HepG2 (cell line): ENCODE results near the gene DNAJC5. TPM values are rescaled to one million over a fixed set of nuclear protein-coding genes. Genes with fewer than 3 reads are reported as not detected.
A peak's percentile ranks its signal among the peaks of the same experiment; 100 is the strongest.

Experiments
- ARNT ChIP-seq: fragments of 450-650 bp; IDR thresholded peaks from 2 replicates; pipeline ENCODE4 v1.6.1; 2017
- ATF3 ChIP-seq: sonication (generic); formaldehyde crosslinking; IDR thresholded peaks from 2 replicates; pipeline ENCODE4 v1.4.0; 2020; ENCODE audit warnings: missing genetic modification reagents
- GTF2F1 ChIP-seq: fragments of 150-350 bp; IDR thresholded peaks from 2 replicates; pipeline ENCODE4 v1.6.1; 2014; ENCODE audit warnings: low read length
- HBP1 ChIP-seq: IDR thresholded peaks from 2 replicates; pipeline ENCODE4 v1.6.1; 2016; ENCODE audit warnings: low read depth, control low read depth
- HMG20A ChIP-seq: IDR thresholded peaks from 2 replicates; pipeline ENCODE4 v1.6.1; 2016; ENCODE audit warnings: borderline replicate concordance
- HNRNPH1 ChIP-seq: fragments of 200-400 bp; formaldehyde crosslinking; optimal IDR thresholded peaks from 2 replicates; pipeline ENCODE3; 2017; ENCODE audit warnings: mild to moderate bottlenecking, low read depth, low read length
- MED8 ChIP-seq: sonication (generic); formaldehyde crosslinking; IDR thresholded peaks from 2 replicates; pipeline ENCODE4 v1.8.1; 2023; ENCODE audit warnings: mild to moderate bottlenecking, missing genetic modification reagents; ENCODE audit not compliant: insufficient replicate concordance
- NCOA1 ChIP-seq: sonication (generic); formaldehyde crosslinking; IDR thresholded peaks from 2 replicates; pipeline ENCODE4 v1.9.0; 2021; ENCODE audit warnings: missing genetic modification reagents
- NFATC3 ChIP-seq: sonication (generic); formaldehyde crosslinking; IDR thresholded peaks from 2 replicates; pipeline ENCODE4 v1.5.1; 2020; ENCODE audit warnings: mild to moderate bottlenecking, missing genetic modification reagents
- SIN3A ChIP-seq: IDR thresholded peaks from 2 replicates; pipeline ENCODE4 v1.6.1; 2011; ENCODE audit warnings: low read depth, mild to moderate bottlenecking, control low read depth, low read length, borderline replicate concordance
- SOX13 ChIP-seq, 3 experiments: fragments of 450-650 bp in 1 of 3; sonication (generic) in 1 of 3; formaldehyde crosslinking in 1 of 3; IDR thresholded peaks in 2 of 3; conservative IDR thresholded peaks in 1 of 3; 2 replicates each; pipeline versions ENCODE4 v1.5.0 to v1.6.1; 2016 to 2020; ENCODE audit warnings: antibody characterized with exemption in 1 of 3, mild to moderate bottlenecking in 1 of 3, missing compliant biosample characterization in 1 of 3, missing genetic modification reagents in 1 of 3, moderate library complexity in 1 of 3
- THRA ChIP-seq: sonication (generic); formaldehyde crosslinking; IDR thresholded peaks from 2 replicates; pipeline ENCODE4 v1.4.0; 2020; ENCODE audit warnings: missing genetic modification reagents, borderline replicate concordance
- WIZ ChIP-seq: sonication (generic); formaldehyde crosslinking; IDR thresholded peaks from 2 replicates; pipeline ENCODE4 v1.5.1; 2020; ENCODE audit warnings: mild to moderate bottlenecking, missing genetic modification reagents
- ZNF121 ChIP-seq: sonication (generic); formaldehyde crosslinking; IDR thresholded peaks from 2 replicates; pipeline ENCODE4 v1.5.0; 2020; ENCODE audit warnings: mild to moderate bottlenecking, missing genetic modification reagents
- ZNF20 ChIP-seq: sonication (generic); formaldehyde crosslinking; IDR thresholded peaks from 2 replicates; pipeline ENCODE4 v1.4.0; 2020; ENCODE audit warnings: mild to moderate bottlenecking, moderate library complexity, missing genetic modification reagents
- ZNF383 ChIP-seq: sonication (generic); formaldehyde crosslinking; IDR thresholded peaks from 2 replicates; pipeline ENCODE4 v1.4.0; 2020; ENCODE audit warnings: missing genetic modification reagents, mild to moderate bottlenecking, borderline replicate concordance
- ZNF724P ChIP-seq: sonication (generic); formaldehyde crosslinking; IDR thresholded peaks from 2 replicates; pipeline ENCODE4 v1.8.0; 2022; ENCODE audit warnings: missing genetic modification reagents, borderline replicate concordance
- ZSCAN12 ChIP-seq: sonication (generic); formaldehyde crosslinking; IDR thresholded peaks from 2 replicates; pipeline ENCODE4 v1.9.0; 2021; ENCODE audit warnings: mild to moderate bottlenecking, missing genetic modification reagents
- polyA plus RNA-seq, 8 experiments: library from polyadenylated mRNA; depleted of rRNA in 3 of 8; stranded (reverse) in 7 of 8; unstranded in 1 of 8; fragments of >200 nt; fragmentation: Illumina TruSeq in 4 of 8; extraction: Trizol in 4 of 8; gene quantifications; 2 replicates each; pipeline versions ENCODE4 v1.2.1 to v1.2.3, GENCODE V29; 2011 to 2016; ENCODE audit warnings: low read depth in 4 of 8, missing spikeins in 1 of 8, mixed read lengths in 1 of 8; ENCODE audit not compliant: insufficient read depth in 1 of 8
- total RNA-seq, 5 experiments: library from RNA; depleted of rRNA; stranded (reverse); fragments of >200 nt; fragmentation: Illumina TruSeq; extraction: Trizol; gene quantifications; 2 replicates each; pipeline ENCODE4 v1.2.3, GENCODE V29; 2016; ENCODE audit warnings: low read depth in 1 of 5
- TF ChIP-seq, protein P1 (sequence below): sonication (generic); formaldehyde crosslinking; IDR thresholded peaks from 2 replicates; pipeline ENCODE4 v1.8.0; 2022; ENCODE audit warnings: missing genetic modification reagents, mild to moderate bottlenecking, inconsistent platforms, borderline replicate concordance
- TF ChIP-seq, protein P2 (sequence below): sonication (generic); formaldehyde crosslinking; IDR thresholded peaks from 2 replicates; pipeline ENCODE4 v1.4.0; 2020; ENCODE audit warnings: missing genetic modification reagents

DNAJC5 gene
- total and polyA plus RNA-seq, 2 of the 13 experiments (the other 11 are each of a cell fraction or from before 2014, with no cell fraction given) = 42.8 to 64.5 TPM

- TF ChIP-seq, protein P1, sequence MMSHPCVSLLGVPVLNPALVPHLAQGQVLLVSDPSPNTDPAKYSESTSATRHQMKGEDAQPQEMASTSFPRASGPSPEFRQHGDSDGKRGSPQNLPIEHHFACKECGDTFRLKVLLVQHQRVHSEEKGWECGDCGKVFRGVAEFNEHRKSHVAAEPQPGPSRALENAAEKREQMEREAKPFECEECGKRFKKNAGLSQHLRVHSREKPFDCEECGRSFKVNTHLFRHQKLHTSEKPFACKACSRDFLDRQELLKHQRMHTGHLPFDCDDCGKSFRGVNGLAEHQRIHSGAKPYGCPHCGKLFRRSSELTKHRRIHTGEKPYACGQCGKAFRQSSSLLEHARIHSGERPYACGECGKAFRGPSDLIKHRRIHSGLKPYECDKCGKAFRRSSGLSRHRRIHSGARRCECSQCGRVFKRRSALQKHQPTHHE (CRISPR knock-in tag) = no peak
- TF ChIP-seq THRA (CRISPR knock-in tag) (peak; percentile 85), ZNF724P (CRISPR knock-in tag) (peak; percentile 76), MED8 (CRISPR knock-in tag) (peak; percentile 91), SOX13 (IDR thresholded peaks at IDR 0.05) (no peak; the same call in 1 of the 2 replicates), SOX13 (CRISPR knock-in tag; conservative IDR thresholded peaks at IDR 0.05 in 1 of 2, IDR thresholded peaks at IDR 0.05 in 1 of 2) (peak in 1 of 2 experiments; percentile 34; a peak in 2 of 4 replicates), ZNF383 (CRISPR knock-in tag) (no peak), ARNT (no peak), ZNF20 (CRISPR knock-in tag) (no peak), HMG20A (CRISPR knock-in tag) (no peak; the same call in 1 of the 2 replicates), NCOA1 (CRISPR knock-in tag) (peak; percentile 12; the same call in 1 of the 2 replicates), ATF3 (CRISPR knock-in tag) (peak; percentile 18; the same call in 1 of the 2 replicates), ZSCAN12 (CRISPR knock-in tag) (0 out of 2 replicates have a peak, but pooled peaks have one; percentile 15), SIN3A (peak; percentile 94; the same call in 1 of the 2 replicates), NFATC3 (no peak), HNRNPH1 (no peak), WIZ (CRISPR knock-in tag) (no peak; the same call in 1 of the 2 replicates), ZNF121 (CRISPR knock-in tag) (peak; percentile 97), HBP1 (CRISPR knock-in tag) (peak; percentile 74; the same call in 1 of the 2 replicates), GTF2F1 (no peak)
- TF ChIP-seq, protein P2, sequence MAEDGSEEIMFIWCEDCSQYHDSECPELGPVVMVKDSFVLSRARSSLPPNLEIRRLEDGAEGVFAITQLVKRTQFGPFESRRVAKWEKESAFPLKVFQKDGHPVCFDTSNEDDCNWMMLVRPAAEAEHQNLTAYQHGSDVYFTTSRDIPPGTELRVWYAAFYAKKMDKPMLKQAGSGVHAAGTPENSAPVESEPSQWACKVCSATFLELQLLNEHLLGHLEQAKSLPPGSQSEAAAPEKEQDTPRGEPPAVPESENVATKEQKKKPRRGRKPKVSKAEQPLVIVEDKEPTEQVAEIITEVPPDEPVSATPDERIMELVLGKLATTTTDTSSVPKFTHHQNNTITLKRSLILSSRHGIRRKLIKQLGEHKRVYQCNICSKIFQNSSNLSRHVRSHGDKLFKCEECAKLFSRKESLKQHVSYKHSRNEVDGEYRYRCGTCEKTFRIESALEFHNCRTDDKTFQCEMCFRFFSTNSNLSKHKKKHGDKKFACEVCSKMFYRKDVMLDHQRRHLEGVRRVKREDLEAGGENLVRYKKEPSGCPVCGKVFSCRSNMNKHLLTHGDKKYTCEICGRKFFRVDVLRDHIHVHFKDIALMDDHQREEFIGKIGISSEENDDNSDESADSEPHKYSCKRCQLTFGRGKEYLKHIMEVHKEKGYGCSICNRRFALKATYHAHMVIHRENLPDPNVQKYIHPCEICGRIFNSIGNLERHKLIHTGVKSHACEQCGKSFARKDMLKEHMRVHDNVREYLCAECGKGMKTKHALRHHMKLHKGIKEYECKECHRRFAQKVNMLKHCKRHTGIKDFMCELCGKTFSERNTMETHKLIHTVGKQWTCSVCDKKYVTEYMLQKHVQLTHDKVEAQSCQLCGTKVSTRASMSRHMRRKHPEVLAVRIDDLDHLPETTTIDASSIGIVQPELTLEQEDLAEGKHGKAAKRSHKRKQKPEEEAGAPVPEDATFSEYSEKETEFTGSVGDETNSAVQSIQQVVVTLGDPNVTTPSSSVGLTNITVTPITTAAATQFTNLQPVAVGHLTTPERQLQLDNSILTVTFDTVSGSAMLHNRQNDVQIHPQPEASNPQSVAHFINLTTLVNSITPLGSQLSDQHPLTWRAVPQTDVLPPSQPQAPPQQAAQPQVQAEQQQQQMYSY (CRISPR knock-in tag) = no peak
These were observed 31.0 kb upstream of the DNAJC5 start (continued) for GRCh38 chr20:63863798-63864544.
